Epithelial cell of esophagus (primary cell): Measurements from ENCODE around the gene AKT3.
"Not testable (repeated sequence)": the region's sequence is repeated elsewhere in the genome, so short reads cannot be mapped to it uniquely, and the experiment has no call there.

Experiments
- DNase-seq: peaks from one replicate; pipeline ENCODE4 v3.0.0; 2010; ENCODE audit warnings: low read depth
- H3K4me3 ChIP-seq: 2 replicates; pipeline ENCODE4 v1.5.1; 2011; ENCODE audit warnings: mild to moderate bottlenecking, low read length, control low read depth
- CTCF ChIP-seq: IDR thresholded peaks from 2 replicates; pipeline ENCODE4 v1.5.1; 2011; ENCODE audit warnings: low read depth, mild to moderate bottlenecking, low read length, control low read depth, inconsistent platforms; ENCODE audit not compliant: insufficient read depth; ENCODE audit errors: missing control alignments

The AKT3 gene

GRCh38 chr1:243791586-243792267 is 58.3 kb downstream of the AKT3 start:
- no peak for DNase-seq
- no peak for TF ChIP-seq CTCF
- no peak overlapping the region for H3K4me3 ChIP-seq

GRCh38 chr1:243790404-243790803 is 59.6 kb downstream of the AKT3 start:
- H3K4me3 ChIP-seq = no peak overlapping the region
- no peak for DNase-seq
- no peak for TF ChIP-seq CTCF

- no peak for TF ChIP-seq CTCF
These were observed 63.5 kb downstream of the AKT3 start for GRCh38 chr1:243786531-243786930.

GRCh38 chr1:243784506-243784905 is 65.5 kb downstream of the AKT3 start:
- TF ChIP-seq CTCF = no peak
- no peak overlapping the region for H3K4me3 ChIP-seq
- no peak for DNase-seq

More at GRCh38 chr1:243786531-243786930, 63.5 kb downstream of the AKT3 start:
- peak; percentile 1 for DNase-seq
- no peak overlapping the region for H3K4me3 ChIP-seq

- no peak overlapping the region for H3K4me3 ChIP-seq
- no peak for DNase-seq
- no peak for TF ChIP-seq CTCF
These were observed 66.3 kb downstream of the AKT3 start for GRCh38 chr1:243783714-243784113.

- DNase-seq, H3K4me3 ChIP-seq: not testable (repeated sequence)
These were observed 77.5 kb downstream of the AKT3 start for GRCh38 chr1:243772361-243773050.

GRCh38 chr1:243770860-243771259 is 79.2 kb downstream of the AKT3 start:
- DNase-seq = no peak
- no peak for TF ChIP-seq CTCF
- no peak overlapping the region for H3K4me3 ChIP-seq
